ENCODE data around the gene EPN1. TPM values are rescaled to one million over a fixed set of nuclear protein-coding genes. Genes with fewer than 3 reads are reported as not detected.

EPN1 gene
- total and polyA plus RNA-seq, 7 donors, result 22.8 to 162 (median 54.3) TPM

GRCh38 chr19:55693336-55693974, 18.4 kb downstream of the EPN1 start:
- 94 to 97% methylated on average over 20 of the region's 20 CpGs for WGBS, 2 donors
- H3K36me3 ChIP-seq, result peaks cover 36 to 93% (median 57%) of the 10 kb centered on the region in 4 donors
- intact Hi-C loops (cut with DNase I), result no loop called here

DNA sequence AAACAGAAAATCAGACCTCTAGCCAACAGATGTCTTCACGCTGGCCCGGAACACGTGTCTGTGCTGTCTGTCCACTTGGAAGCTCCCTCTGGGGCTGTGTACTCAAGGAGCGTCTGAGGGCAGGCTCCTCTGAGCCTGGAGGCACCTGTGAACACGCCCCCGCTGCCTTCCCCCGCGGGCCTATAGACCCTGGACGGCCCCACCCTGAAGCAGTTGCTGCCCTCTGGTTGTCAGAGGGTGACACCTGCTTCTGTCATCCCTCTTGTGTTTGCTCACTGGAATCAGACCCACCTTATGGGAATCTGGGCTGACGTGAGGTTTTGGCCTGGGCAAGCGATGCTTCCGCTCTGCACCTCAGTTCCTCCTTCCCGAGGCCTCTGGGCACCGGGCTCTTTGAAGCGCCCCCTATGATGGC, 19.2 kb downstream of the EPN1 start:
- no peak overlapping the region for H3K4me3 ChIP-seq
- intact Hi-C loops (cut with DNase I), result no loop called here
- no peak for TF ChIP-seq EP300 (IDR thresholded peaks at IDR 0.05)
- TF ChIP-seq POLR2A (IDR thresholded peaks at IDR 0.05), result no peak
- no peaks in the 10 kb centered on the region for H3K4me1 ChIP-seq
- WGBS, 2 donors, result 23 to 72% methylated on average over 15 of the region's 15 CpGs
- no peaks in the 10 kb centered on the region for H3K27me3 ChIP-seq
- H3K36me3 ChIP-seq, result peaks cover 35 to 85% (median 54%) of the 10 kb centered on the region in 4 donors
- H3K27ac ChIP-seq, result no peak overlapping the region
- DNase-seq, result no peak
- H3K9me3 ChIP-seq, result no peaks in the 10 kb centered on the region

More at GRCh38 chr19:55693336-55693974, 18.4 kb downstream of the EPN1 start:
- TF ChIP-seq POLR2A (IDR thresholded peaks at IDR 0.05), result no peak
- no peak for TF ChIP-seq POLR2AphosphoS5 (IDR thresholded peaks at IDR 0.05)
- TF ChIP-seq EP300 (IDR thresholded peaks at IDR 0.05), result no peak
- TF ChIP-seq, protein P1, sequence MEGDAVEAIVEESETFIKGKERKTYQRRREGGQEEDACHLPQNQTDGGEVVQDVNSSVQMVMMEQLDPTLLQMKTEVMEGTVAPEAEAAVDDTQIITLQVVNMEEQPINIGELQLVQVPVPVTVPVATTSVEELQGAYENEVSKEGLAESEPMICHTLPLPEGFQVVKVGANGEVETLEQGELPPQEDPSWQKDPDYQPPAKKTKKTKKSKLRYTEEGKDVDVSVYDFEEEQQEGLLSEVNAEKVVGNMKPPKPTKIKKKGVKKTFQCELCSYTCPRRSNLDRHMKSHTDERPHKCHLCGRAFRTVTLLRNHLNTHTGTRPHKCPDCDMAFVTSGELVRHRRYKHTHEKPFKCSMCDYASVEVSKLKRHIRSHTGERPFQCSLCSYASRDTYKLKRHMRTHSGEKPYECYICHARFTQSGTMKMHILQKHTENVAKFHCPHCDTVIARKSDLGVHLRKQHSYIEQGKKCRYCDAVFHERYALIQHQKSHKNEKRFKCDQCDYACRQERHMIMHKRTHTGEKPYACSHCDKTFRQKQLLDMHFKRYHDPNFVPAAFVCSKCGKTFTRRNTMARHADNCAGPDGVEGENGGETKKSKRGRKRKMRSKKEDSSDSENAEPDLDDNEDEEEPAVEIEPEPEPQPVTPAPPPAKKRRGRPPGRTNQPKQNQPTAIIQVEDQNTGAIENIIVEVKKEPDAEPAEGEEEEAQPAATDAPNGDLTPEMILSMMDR (IDR thresholded peaks at IDR 0.05), result no peak
- Histone ChIP-seq H3K9me3 (no peaks in the 10 kb centered on the region), H3K4me3 (no peak overlapping the region), H3K4me1 (no peaks in the 10 kb centered on the region), H3K27ac (no peak overlapping the region), H3K27me3 (no peaks in the 10 kb centered on the region)
- peak; percentile 48 for DNase-seq

DNA sequence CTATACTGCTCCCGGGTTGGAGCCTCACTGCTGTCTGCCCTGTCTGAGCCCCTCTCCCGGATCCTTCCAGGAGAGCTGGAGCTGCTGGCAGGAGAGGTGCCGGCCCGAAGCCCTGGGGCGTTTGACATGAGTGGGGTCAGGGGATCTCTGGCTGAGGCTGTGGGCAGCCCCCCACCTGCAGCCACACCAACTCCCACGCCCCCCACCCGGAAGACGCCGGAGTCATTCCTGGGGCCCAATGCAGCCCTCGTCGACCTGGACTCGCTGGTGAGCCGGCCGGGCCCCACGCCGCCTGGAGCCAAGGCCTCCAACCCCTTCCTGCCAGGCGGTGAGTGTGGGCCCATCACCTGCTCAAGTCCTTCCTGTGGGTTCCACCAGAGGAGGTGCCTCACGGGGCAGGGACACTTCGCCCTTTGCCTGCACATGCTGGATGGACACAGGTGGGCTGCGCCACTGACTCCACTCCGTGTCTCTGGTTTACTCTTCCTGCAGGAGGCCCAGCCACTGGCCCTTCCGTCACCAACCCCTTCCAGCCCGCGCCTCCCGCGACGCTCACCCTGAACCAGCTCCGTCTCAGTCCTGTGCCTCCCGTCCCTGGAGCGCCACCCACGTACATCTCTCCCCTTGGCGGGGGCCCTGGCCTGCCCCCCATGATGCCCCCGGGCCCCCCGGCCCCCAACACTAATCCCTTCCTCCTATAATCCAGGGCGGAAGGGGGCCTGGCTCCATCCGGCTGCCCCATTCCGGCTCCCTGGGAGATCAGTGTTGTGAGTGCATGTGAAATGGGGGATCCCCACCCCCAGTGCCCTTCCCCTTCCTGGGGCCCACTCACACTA, 19.8 kb downstream of the EPN1 start:
- 88 to 93% methylated on average over 37 of the region's 37 CpGs for WGBS, 2 donors
- peak; percentile 54 for DNase-seq
- H3K27ac ChIP-seq, result no peak overlapping the region
- intact Hi-C loops (cut with DNase I), result no loop called here
- H3K36me3 ChIP-seq, result peaks cover 28 to 79% (median 49%) of the 10 kb centered on the region in 4 donors
- no peak overlapping the region for H3K4me3 ChIP-seq
- H3K9me3 ChIP-seq, result no peaks in the 10 kb centered on the region
- no peak for TF ChIP-seq EP300 (IDR thresholded peaks at IDR 0.05)
- no peak for TF ChIP-seq POLR2A (IDR thresholded peaks at IDR 0.05)
- TF ChIP-seq, protein P1 (IDR thresholded peaks at IDR 0.05), result no peak
- TF ChIP-seq POLR2AphosphoS5 (IDR thresholded peaks at IDR 0.05), result no peak
- H3K27me3 ChIP-seq, result no peaks in the 10 kb centered on the region
- no peaks in the 10 kb centered on the region for H3K4me1 ChIP-seq

GRCh38 chr19:55695511-55696290, 20.7 kb downstream of the EPN1 start:
- Histone ChIP-seq H3K36me3 (peaks cover 20 to 75% (median 44%) of the 10 kb centered on the region in 4 donors), H3K27me3 (no peaks in the 10 kb centered on the region), H3K27ac (no peak overlapping the region), H3K9me3 (no peaks in the 10 kb centered on the region), H3K4me1 (no peaks in the 10 kb centered on the region), H3K4me3 (no peak overlapping the region)
- intact Hi-C loops (cut with DNase I), result no loop called here
- WGBS, 2 donors, result 89 to 94% methylated on average over 23 of the region's 23 CpGs
- DNase-seq, result peak; percentile 46
- no peak for TF ChIP-seq POLR2AphosphoS5 (IDR thresholded peaks at IDR 0.05)
- TF ChIP-seq, protein P1 (IDR thresholded peaks at IDR 0.05), result no peak
- TF ChIP-seq EP300 (IDR thresholded peaks at IDR 0.05), result no peak
- TF ChIP-seq POLR2A (IDR thresholded peaks at IDR 0.05), result no peak
